Activated naive CD4-positive, alpha-beta T cell treated with anti-CD3 and anti-CD28 coated beads for 36 hours (primary cell): ENCODE results near the gene EXOC4. TPM values are rescaled to one million over a fixed set of nuclear protein-coding genes. Genes with fewer than 3 reads are reported as not detected.

Source experiments
- CTCF ChIA-PET: fragments of 350-600 bp; sonication (Branson Sonifier 250); formaldehyde crosslinking; loops from one replicate; lab custom pipeline; 2021; ENCODE audit warnings: antibody characterized with exemption; lab: Charles Lee
- DNase-seq: peaks from one replicate; pipeline ENCODE4 v3.0.0-alpha.2; 2020
- H3K27ac Mint-ChIP-seq: one replicate; pipeline ENCODE4 v1.8.0; 2021; ENCODE audit warnings: mild to moderate bottlenecking, mixed read lengths
- H3K27me3 Mint-ChIP-seq: one replicate; pipeline ENCODE4 v1.8.0; 2021; ENCODE audit warnings: low read depth, mixed read lengths
- H3K36me3 Mint-ChIP-seq: one replicate; pipeline ENCODE4 v1.8.0; 2021; ENCODE audit warnings: low read depth, mixed read lengths
- H3K4me1 Mint-ChIP-seq: one replicate; pipeline ENCODE4 v1.8.0; 2021; ENCODE audit warnings: low read depth, mixed read lengths
- H3K4me3 Mint-ChIP-seq: one replicate; pipeline ENCODE4 v1.8.0; 2021; ENCODE audit warnings: mild to moderate bottlenecking, moderate library complexity, mixed read lengths
- H3K9me3 Mint-ChIP-seq: one replicate; pipeline ENCODE4 v1.8.0; 2021; ENCODE audit warnings: mixed read lengths
- intact Hi-C: fragments of 100-400 bp; cut with micrococcal nuclease; formaldehyde crosslinking; loops from one replicate; pipeline ENCODE4 v1.15.1; 2023
- total RNA-seq, 2 experiments: library from RNA; stranded (reverse); gene quantifications; one replicate each; pipeline ENCODE4 v1.2.3, GENCODE V29; 2021

Gene EXOC4
- total RNA-seq, 2 experiments from 2014 or later = 57.1 to 62.1 TPM

GRCh38 chr7:133409966-133410365 lies 157.1 kb downstream of the EXOC4 start:
- Mint-ChIP-seq H3K36me3 (peaks cover 12% of the 10 kb centered on the region), H3K27ac (no peak overlapping the region), H3K4me1 (no peaks in the 10 kb centered on the region), H3K4me3 (no peak overlapping the region), H3K9me3 (peaks cover 3% of the 10 kb centered on the region), H3K27me3 (no peaks in the 10 kb centered on the region)
- no peak for DNase-seq
- CTCF ChIA-PET = no interaction called here
- intact Hi-C loops = no loop called here

GRCh38 chr7:133411395-133411794 lies 158.5 kb downstream of the EXOC4 start:
- Mint-ChIP-seq H3K9me3 (peaks cover 3% of the 10 kb centered on the region), H3K27me3 (no peaks in the 10 kb centered on the region), H3K36me3 (peaks cover 9% of the 10 kb centered on the region), H3K4me1 (peaks cover under 1% of the 10 kb centered on the region), H3K4me3 (no peak overlapping the region), H3K27ac (no peak overlapping the region)
- DNase-seq = no peak
- intact Hi-C loops = no loop called here
- CTCF ChIA-PET = no interaction called here

GRCh38 chr7:133412942-133413341 lies 160.1 kb downstream of the EXOC4 start:
- H3K36me3 Mint-ChIP-seq = peaks cover 8% of the 10 kb centered on the region
- no peaks in the 10 kb centered on the region for H3K27me3 Mint-ChIP-seq
- intact Hi-C loops = no loop called here
- H3K4me3 Mint-ChIP-seq = no peak overlapping the region
- DNase-seq = no peak
- peaks cover 1% of the 10 kb centered on the region for H3K9me3 Mint-ChIP-seq
- peaks cover 6% of the 10 kb centered on the region for H3K4me1 Mint-ChIP-seq
- CTCF ChIA-PET = no interaction called here
- no peak overlapping the region for H3K27ac Mint-ChIP-seq

GRCh38 chr7:133419041-133419440 lies 166.2 kb downstream of the EXOC4 start:
- CTCF ChIA-PET = interaction anchor here (0.7 kb wide), 1 partner anchor 15 kb away, joined by 3 read pairs; no protein-coding TSS in a partner anchor
- Mint-ChIP-seq H3K27me3 (no peaks in the 10 kb centered on the region), H3K36me3 (peaks cover 15% of the 10 kb centered on the region), H3K4me1 (peaks cover 13% of the 10 kb centered on the region), H3K9me3 (peaks cover 5% of the 10 kb centered on the region), H3K27ac (no peak overlapping the region), H3K4me3 (no peak overlapping the region)
- intact Hi-C loops = no loop called here
- no peak for DNase-seq

- CTCF ChIA-PET = no interaction called here
- intact Hi-C loops = no loop called here
- Mint-ChIP-seq H3K9me3 (peaks cover 11% of the 10 kb centered on the region), H3K27ac (no peak overlapping the region), H3K36me3 (peaks cover 26% of the 10 kb centered on the region), H3K4me1 (peaks cover 31% of the 10 kb centered on the region), H3K27me3 (no peaks in the 10 kb centered on the region), H3K4me3 (no peak overlapping the region)
- no peak for DNase-seq
Observed at GRCh38 chr7:133423618-133424017, 170.7 kb downstream of the EXOC4 start.

GRCh38 chr7:133428326-133428725 lies 175.4 kb downstream of the EXOC4 start:
- Mint-ChIP-seq H3K4me3 (no peak overlapping the region), H3K9me3 (peaks cover 5% of the 10 kb centered on the region), H3K4me1 (peaks cover 33% of the 10 kb centered on the region), H3K27ac (no peak overlapping the region), H3K36me3 (peaks cover 21% of the 10 kb centered on the region), H3K27me3 (no peaks in the 10 kb centered on the region)
- CTCF ChIA-PET = no interaction called here
- no peak for DNase-seq
- intact Hi-C loops = no loop called here

- CTCF ChIA-PET = no interaction called here
- H3K36me3 Mint-ChIP-seq = peaks cover 21% of the 10 kb centered on the region
- no peak overlapping the region for H3K4me3 Mint-ChIP-seq
- DNase-seq = no peak
- intact Hi-C loops = no loop called here
- peaks cover 5% of the 10 kb centered on the region for H3K9me3 Mint-ChIP-seq
- H3K4me1 Mint-ChIP-seq = peaks cover 33% of the 10 kb centered on the region
- H3K27me3 Mint-ChIP-seq = no peaks in the 10 kb centered on the region
- no peak overlapping the region for H3K27ac Mint-ChIP-seq
Observed at GRCh38 chr7:133428876-133429275, 176.0 kb downstream of the EXOC4 start.

GRCh38 chr7:133429371-133429770 lies 176.5 kb downstream of the EXOC4 start:
- H3K27ac Mint-ChIP-seq = no peak overlapping the region
- CTCF ChIA-PET = no interaction called here
- no peaks in the 10 kb centered on the region for H3K27me3 Mint-ChIP-seq
- peaks cover 17% of the 10 kb centered on the region for H3K36me3 Mint-ChIP-seq
- DNase-seq = no peak
- intact Hi-C loops = no loop called here
- H3K4me1 Mint-ChIP-seq = peaks cover 33% of the 10 kb centered on the region
- H3K9me3 Mint-ChIP-seq = peaks cover 4% of the 10 kb centered on the region
- no peak overlapping the region for H3K4me3 Mint-ChIP-seq

- intact Hi-C loops = loop anchor here (5.0 to 10.0 kb wide), 2 partner anchors 849 to 1036 kb away; no protein-coding TSS in a partner anchor
- CTCF ChIA-PET = no interaction called here
- DNase-seq = no peak
Observed at GRCh38 chr7:133431134-133431724, 178.4 kb downstream of the EXOC4 start.

GRCh38 chr7:133433165-133433812 lies 180.4 kb downstream of the EXOC4 start:
- Mint-ChIP-seq H3K36me3 (peaks cover 7% of the 10 kb centered on the region), H3K9me3 (no peaks in the 10 kb centered on the region), H3K27ac (no peak overlapping the region), H3K4me1 (peaks cover 9% of the 10 kb centered on the region), H3K4me3 (no peak overlapping the region), H3K27me3 (no peaks in the 10 kb centered on the region)
- intact Hi-C loops = loop anchor here (5.0 to 10.0 kb wide), 2 partner anchors 851 to 1038 kb away; no protein-coding TSS in a partner anchor
- DNase-seq = no peak
- CTCF ChIA-PET = no interaction called here

More at GRCh38 chr7:133431134-133431724, 178.4 kb downstream of the EXOC4 start:
- Mint-ChIP-seq H3K4me1 (peaks cover 17% of the 10 kb centered on the region), H3K36me3 (peaks cover 8% of the 10 kb centered on the region), H3K4me3 (no peak overlapping the region), H3K9me3 (no peaks in the 10 kb centered on the region), H3K27ac (no peak overlapping the region), H3K27me3 (no peaks in the 10 kb centered on the region)

- CTCF ChIA-PET = interaction anchor here (0.6 to 1.3 kb wide), 9 partner anchors 9 to 1307 kb away, joined by 3 to 4 read pairs (median 3); no protein-coding TSS in a partner anchor
- DNase-seq = peak; percentile 8
Observed at GRCh38 chr7:133434246-133434865, 181.5 kb downstream of the EXOC4 start.

GRCh38 chr7:133436014-133436428 lies 183.1 kb downstream of the EXOC4 start:
- H3K9me3 Mint-ChIP-seq = no peaks in the 10 kb centered on the region
- H3K27ac Mint-ChIP-seq = no peak overlapping the region
- CTCF ChIA-PET = no interaction called here
- peaks cover 3% of the 10 kb centered on the region for H3K36me3 Mint-ChIP-seq
- peaks cover 2% of the 10 kb centered on the region for H3K4me1 Mint-ChIP-seq
- H3K4me3 Mint-ChIP-seq = no peak overlapping the region
- H3K27me3 Mint-ChIP-seq = no peaks in the 10 kb centered on the region
- intact Hi-C loops = loop anchor here (10.0 kb wide), 1 partner anchor 1041 kb away; no protein-coding TSS in a partner anchor
- DNase-seq = no peak

More at GRCh38 chr7:133434246-133434865, 181.5 kb downstream of the EXOC4 start:
- H3K4me1 Mint-ChIP-seq = peaks cover 2% of the 10 kb centered on the region
- peaks cover 5% of the 10 kb centered on the region for H3K36me3 Mint-ChIP-seq
- no peak overlapping the region for H3K27ac Mint-ChIP-seq
- H3K4me3 Mint-ChIP-seq = no peak overlapping the region
- H3K9me3 Mint-ChIP-seq = no peaks in the 10 kb centered on the region
- no peaks in the 10 kb centered on the region for H3K27me3 Mint-ChIP-seq
- intact Hi-C loops = loop anchor here (2.0 to 10.0 kb wide), 3 partner anchors 852 to 1116 kb away; no protein-coding TSS in a partner anchor
